ENCODE data around the gene IQSEC3.

The IQSEC3 gene

GRCh38 chr12:160858-161257, 94.3 kb downstream of the IQSEC3 start:
- Histone ChIP-seq H3K9ac (ENCODE audit: low read depth, low read length) (no peak overlapping the region), H3K9me3 (ENCODE audit: control insufficient read depth, insufficient read depth, low read length) (no peaks in the 10 kb centered on the region), H3K36me3 (ENCODE audit: insufficient read depth, low read length) (no peaks in the 10 kb centered on the region), H3K4me1 (ENCODE audit: insufficient read depth, low read length) (peaks cover 5% of the 10 kb centered on the region; the same call in 1 of the 2 replicates)

DNA sequence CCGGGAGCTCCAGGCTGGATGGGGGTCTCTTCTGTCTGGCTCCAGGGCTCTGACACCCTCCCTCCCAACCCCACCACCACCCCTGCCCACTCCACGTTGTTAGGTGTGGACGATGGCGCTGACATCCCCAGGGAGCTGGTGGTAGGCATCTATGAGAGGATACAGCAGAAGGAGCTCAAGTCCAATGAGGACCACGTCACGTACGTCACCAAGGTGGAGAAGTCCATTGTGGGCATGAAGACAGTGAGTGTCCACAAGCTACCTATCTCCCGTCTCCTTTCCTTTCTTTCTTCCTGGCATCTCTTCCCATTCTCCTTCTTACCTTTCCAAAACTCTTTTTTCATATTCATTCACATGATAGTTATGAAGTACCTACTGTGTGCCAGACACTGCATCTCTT, 95.3 kb downstream of the IQSEC3 start:
- Histone ChIP-seq H3K36me3 (ENCODE audit: insufficient read depth, low read length) (no peaks in the 10 kb centered on the region), H3K9ac (ENCODE audit: low read depth, low read length) (no peak overlapping the region), H3K4me1 (ENCODE audit: insufficient read depth, low read length) (peaks cover 5% of the 10 kb centered on the region; the same call in 1 of the 2 replicates), H3K9me3 (ENCODE audit: control insufficient read depth, insufficient read depth, low read length) (no peaks in the 10 kb centered on the region)

GRCh38 chr12:162467-163307, 96.1 kb downstream of the IQSEC3 start:
- Histone ChIP-seq H3K4me1 (ENCODE audit: insufficient read depth, low read length) (peaks cover 9% of the 10 kb centered on the region; the same call in 1 of the 2 replicates), H3K9ac (ENCODE audit: low read depth, low read length) (no peak overlapping the region), H3K9me3 (ENCODE audit: control insufficient read depth, insufficient read depth, low read length) (no peaks in the 10 kb centered on the region), H3K36me3 (ENCODE audit: insufficient read depth, low read length) (no peaks in the 10 kb centered on the region)

- Histone ChIP-seq H3K9me3 (ENCODE audit: control insufficient read depth, insufficient read depth, low read length) (no peaks in the 10 kb centered on the region), H3K36me3 (ENCODE audit: insufficient read depth, low read length) (no peaks in the 10 kb centered on the region), H3K4me1 (ENCODE audit: insufficient read depth, low read length) (peaks cover 15% of the 10 kb centered on the region), H3K9ac (ENCODE audit: low read depth, low read length) (no peak overlapping the region)
Measured at GRCh38 chr12:163406-163986, 96.9 kb downstream of the IQSEC3 start.

DNA sequence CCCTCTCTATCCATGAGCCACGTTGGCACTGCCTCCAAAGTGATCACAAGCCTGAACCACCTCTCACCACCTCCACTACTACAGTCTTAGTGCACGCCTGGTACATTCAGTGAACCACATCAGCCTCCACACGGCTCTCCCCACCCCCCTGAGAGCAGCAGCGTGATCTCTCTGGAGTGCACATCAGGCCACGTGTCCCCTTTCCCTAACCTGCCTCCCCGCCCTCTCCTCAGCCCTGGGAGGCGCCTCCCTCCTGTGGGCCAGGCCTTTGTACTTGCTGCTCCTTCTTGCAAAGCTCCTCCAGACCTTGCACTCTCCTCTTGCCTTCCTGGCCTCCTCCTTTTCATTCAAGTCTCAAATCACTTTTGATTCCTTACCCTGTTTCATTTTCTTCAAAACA, 97.6 kb downstream of the IQSEC3 start:
- no peak overlapping the region for H3K9ac ChIP-seq (ENCODE audit: low read depth, low read length)
- H3K9me3 ChIP-seq (ENCODE audit: control insufficient read depth, insufficient read depth, low read length), result no peaks in the 10 kb centered on the region
- no peaks in the 10 kb centered on the region for H3K36me3 ChIP-seq (ENCODE audit: insufficient read depth, low read length)
- peaks cover 22% of the 10 kb centered on the region for H3K4me1 ChIP-seq (ENCODE audit: insufficient read depth, low read length)

DNA sequence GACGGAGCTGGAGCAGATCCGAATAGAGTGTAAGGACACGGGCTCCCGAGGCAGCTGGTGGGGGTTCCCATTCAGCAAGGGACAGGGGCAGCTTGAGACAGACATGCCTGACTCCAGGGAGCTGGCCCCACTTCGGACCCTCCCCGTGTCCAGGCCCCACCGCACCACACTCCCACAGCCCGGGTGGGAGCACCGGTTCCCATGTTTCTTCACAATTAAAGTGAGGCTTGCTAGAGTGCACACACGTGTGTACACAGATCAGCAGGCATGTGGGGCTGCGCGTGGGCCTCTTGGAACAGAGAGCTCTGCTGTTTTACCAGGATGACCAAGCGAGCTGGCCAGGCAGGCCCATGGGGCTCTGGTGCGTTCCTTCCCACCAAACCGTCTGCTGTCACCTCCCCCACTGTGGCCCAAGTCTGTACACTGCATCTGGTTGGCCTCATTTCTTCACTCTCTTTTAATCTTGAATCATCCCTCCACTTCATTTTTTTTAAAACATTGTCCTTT, 99.3 kb downstream of the IQSEC3 start:
- H3K4me1 ChIP-seq (ENCODE audit: insufficient read depth, low read length), result peaks cover 39% of the 10 kb centered on the region
- H3K9ac ChIP-seq (ENCODE audit: low read depth, low read length), result no peak overlapping the region
- H3K36me3 ChIP-seq (ENCODE audit: insufficient read depth, low read length), result no peaks in the 10 kb centered on the region
- H3K9me3 ChIP-seq (ENCODE audit: control insufficient read depth, insufficient read depth, low read length), result no peaks in the 10 kb centered on the region

DNA sequence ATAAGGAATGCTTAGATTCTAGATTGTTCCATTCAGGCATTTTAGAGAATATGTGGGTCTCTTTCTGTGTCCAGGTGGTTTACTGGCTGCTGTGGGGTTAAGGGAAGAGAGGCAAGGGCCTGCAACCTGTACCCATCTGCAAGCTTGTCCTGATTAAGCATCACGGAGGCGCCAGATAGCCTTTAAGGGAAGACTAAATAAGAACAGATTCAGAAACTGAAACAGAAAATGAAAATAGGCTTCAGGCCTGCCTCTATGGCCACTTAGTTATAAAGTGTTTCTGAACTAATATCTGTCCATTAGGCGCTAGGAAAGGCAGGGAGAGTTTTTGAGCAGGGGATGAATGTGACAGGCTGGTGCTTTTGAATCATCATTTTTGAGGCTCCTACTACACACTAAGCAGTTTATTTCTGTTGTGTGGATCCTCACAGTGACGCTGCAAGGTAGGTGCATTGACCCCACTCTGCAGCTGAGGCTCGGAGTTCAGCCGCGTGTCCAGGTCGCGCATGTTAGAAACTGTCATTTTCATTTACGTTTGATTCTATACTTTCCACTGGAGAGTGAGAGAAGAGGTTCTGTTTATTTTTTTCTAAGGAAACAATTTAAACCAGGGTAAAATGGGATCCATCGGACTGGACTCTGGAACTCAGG, 100.0 kb downstream of the IQSEC3 start:
- Histone ChIP-seq H3K36me3 (ENCODE audit: insufficient read depth, low read length) (no peaks in the 10 kb centered on the region), H3K4me1 (ENCODE audit: insufficient read depth, low read length) (peaks cover 41% of the 10 kb centered on the region), H3K9me3 (ENCODE audit: control insufficient read depth, insufficient read depth, low read length) (no peaks in the 10 kb centered on the region)

GRCh38 chr12:167959-168600, 101.5 kb downstream of the IQSEC3 start:
- Histone ChIP-seq H3K9me3 (ENCODE audit: control insufficient read depth, insufficient read depth, low read length) (no peaks in the 10 kb centered on the region), H3K36me3 (ENCODE audit: insufficient read depth, low read length) (no peaks in the 10 kb centered on the region), H3K4me1 (ENCODE audit: insufficient read depth, low read length) (peaks cover 46% of the 10 kb centered on the region), H3K9ac (ENCODE audit: low read depth, low read length) (no peak overlapping the region)

More for the DNA sequence above, 100.0 kb downstream of the IQSEC3 start:
- no peak overlapping the region for H3K9ac ChIP-seq (ENCODE audit: low read depth, low read length)

DNA sequence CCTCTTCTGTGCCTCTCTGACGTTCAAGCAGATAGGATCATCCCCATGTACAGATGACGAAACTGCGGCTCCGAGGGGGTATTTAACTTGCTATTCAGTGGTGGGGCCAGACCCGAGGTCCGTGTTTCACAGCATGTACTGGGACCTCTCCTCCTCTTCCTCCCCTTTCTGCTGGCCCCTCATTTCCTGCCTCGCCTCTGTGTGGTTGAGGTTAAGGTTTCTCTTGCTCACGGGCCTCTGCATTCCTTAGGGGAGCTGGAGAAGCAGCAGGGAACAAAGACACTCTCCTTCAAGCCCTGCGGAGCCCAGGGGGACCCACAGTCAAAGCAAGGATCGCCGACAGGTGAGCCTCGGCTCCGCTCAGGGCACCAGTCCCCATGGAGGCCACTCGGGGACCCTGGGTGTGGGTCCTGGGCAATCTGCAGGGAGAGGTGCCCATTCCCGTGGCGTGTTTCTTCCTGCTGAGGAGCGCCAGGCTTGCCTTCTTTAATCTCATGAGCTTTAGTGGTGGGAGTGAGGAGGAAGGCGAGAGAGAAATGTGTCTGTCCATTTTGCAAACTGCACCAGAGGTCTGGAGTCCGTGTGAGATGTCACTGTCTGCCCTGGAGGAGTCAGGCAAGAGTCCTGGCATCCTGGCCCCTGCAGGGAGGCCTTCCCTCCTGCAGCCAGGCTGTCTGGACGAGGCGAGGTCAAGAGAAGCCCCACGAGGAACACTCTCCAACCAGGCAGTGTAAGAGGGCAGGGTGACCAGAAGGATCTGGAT, 102.4 kb downstream of the IQSEC3 start:
- no peak overlapping the region for H3K9ac ChIP-seq (ENCODE audit: low read depth, low read length)
- H3K4me1 ChIP-seq (ENCODE audit: insufficient read depth, low read length), result peaks cover 41% of the 10 kb centered on the region
- H3K36me3 ChIP-seq (ENCODE audit: insufficient read depth, low read length), result no peaks in the 10 kb centered on the region

GRCh38 chr12:169528-170370, 103.2 kb downstream of the IQSEC3 start:
- Histone ChIP-seq H3K4me1 (ENCODE audit: insufficient read depth, low read length) (peaks cover 41% of the 10 kb centered on the region), H3K36me3 (ENCODE audit: insufficient read depth, low read length) (no peaks in the 10 kb centered on the region), H3K9ac (ENCODE audit: low read depth, low read length) (no peak overlapping the region), H3K9me3 (ENCODE audit: control insufficient read depth, insufficient read depth, low read length) (no peaks in the 10 kb centered on the region)

More for the DNA sequence above, 102.4 kb downstream of the IQSEC3 start:
- H3K9me3 ChIP-seq (ENCODE audit: control insufficient read depth, insufficient read depth, low read length), result no peaks in the 10 kb centered on the region

- H3K9ac ChIP-seq (ENCODE audit: low read depth, low read length), result no peak overlapping the region
Measured at GRCh38 chr12:170371-171225, 104.0 kb downstream of the IQSEC3 start.

DNA sequence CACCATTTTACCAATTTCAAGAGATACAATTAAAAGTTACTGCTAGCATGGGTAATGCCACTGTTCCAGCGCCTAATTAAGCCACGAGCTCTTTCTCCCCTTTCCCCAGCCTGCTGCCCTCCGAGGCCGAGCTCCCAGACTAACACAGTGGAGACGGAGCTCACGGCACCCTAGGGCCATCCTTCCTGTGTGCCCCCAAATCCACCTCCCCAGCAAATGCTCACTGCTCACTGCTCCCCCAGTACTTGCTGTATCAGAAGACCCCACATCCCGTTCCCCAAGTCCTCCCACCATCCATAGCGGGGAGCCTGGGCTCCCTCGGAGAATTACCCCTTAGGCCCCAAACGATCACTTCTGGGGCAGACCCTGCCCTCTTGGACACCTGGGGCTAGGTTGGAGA, 104.7 kb downstream of the IQSEC3 start:
- no peak overlapping the region for H3K9ac ChIP-seq (ENCODE audit: low read depth, low read length)
- no peaks in the 10 kb centered on the region for H3K9me3 ChIP-seq (ENCODE audit: control insufficient read depth, insufficient read depth, low read length)
- H3K4me1 ChIP-seq (ENCODE audit: insufficient read depth, low read length), result peaks cover 42% of the 10 kb centered on the region
- H3K36me3 ChIP-seq (ENCODE audit: insufficient read depth, low read length), result no peaks in the 10 kb centered on the region

More at GRCh38 chr12:170371-171225, 104.0 kb downstream of the IQSEC3 start:
- Histone ChIP-seq H3K4me1 (ENCODE audit: insufficient read depth, low read length) (peaks cover 41% of the 10 kb centered on the region), H3K36me3 (ENCODE audit: insufficient read depth, low read length) (no peaks in the 10 kb centered on the region), H3K9me3 (ENCODE audit: control insufficient read depth, insufficient read depth, low read length) (no peaks in the 10 kb centered on the region)
